Tibial nerve (tissue), 3 donors: ENCODE data around the gene CASKIN1.

ENCODE experiments used
- CTCF ChIP-seq, 5 experiments: fragments of 200-600 bp in 3 of 5; fragments of 450-650 bp in 2 of 5; sonication (generic) in 3 of 5; IDR thresholded peaks; one replicate each; pipeline ENCODE4 v1.5.1; 2016 to 2019; ENCODE audit warnings: antibody characterized with exemption in 5 of 5, mild to moderate bottlenecking in 3 of 5, moderate library complexity in 2 of 5
- POLR2A ChIP-seq, 2 donors: fragments of 450-650 bp; IDR thresholded peaks; one replicate each; pipeline ENCODE4 v1.6.1; 2017; ENCODE audit warnings: antibody characterized with exemption in 2 of 2, mild to moderate bottlenecking in 2 of 2, moderate library complexity in 2 of 2

- TF ChIP-seq CTCF (IDR thresholded peaks at IDR 0.05) = no peak
- TF ChIP-seq POLR2A (IDR thresholded peaks at IDR 0.05) = no peak
Measured at GRCh38 chr16:2233046-2233775, 36.8 kb upstream of the CASKIN1 start.
